ENCODE data around the gene IER2. TPM values are rescaled to one million over a fixed set of nuclear protein-coding genes. Genes with fewer than 3 reads are reported as not detected.

Gene IER2
- total and polyA plus RNA-seq, 8 donors, result 44.6 to 408 (median 115) TPM

DNA sequence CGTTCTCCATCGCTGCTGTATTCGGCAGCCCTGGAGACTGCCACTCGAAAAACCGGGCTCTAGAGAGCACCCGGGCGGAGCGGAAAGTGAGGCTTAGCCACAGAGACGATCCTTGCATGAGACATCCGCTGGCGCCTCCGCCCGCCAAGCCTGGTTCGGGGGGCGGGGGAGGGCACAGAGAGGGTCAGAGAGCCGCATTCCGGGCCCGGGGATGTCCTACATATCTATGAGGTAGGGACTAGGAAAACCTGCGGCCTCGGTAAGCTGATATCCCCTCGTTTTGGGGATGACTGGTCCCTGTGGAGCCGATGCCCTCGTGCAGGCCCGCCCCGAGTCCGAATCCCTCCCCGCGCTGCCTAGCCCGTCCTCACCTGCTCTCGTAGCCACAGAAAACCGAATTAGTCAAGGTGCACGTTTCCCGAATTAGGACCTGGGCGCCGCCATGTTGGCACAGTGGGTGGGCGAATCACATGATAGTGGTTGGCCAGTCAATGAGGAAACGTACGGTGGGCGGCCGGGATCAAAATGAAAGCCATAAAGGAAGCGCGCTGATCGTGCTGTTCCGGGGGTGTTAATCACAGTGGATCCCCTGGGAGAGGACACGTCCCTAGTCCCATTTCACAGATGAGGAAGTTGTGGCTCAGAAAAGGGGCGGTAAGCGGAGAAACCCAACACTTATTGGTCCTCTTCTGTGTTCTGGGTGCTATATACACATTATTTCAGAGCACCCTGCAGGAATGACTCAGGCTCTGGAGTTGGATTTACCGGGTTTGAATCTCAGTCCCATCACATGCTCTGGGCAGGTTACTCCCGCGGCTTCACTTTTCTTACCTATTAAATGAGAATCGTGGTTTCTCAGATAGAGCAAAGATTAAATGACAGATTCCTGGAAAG, 33.7 kb upstream of the IER2 start, which contains the start of gene TRMT1:
TRMT1 (minus strand) TSS at position 459 of the 894 bp plus-strand sequence; CDS start at position 118, 341 bp downstream.
- peak; percentile 89 to 92 (median 91) for DNase-seq
- ATAC-seq, result peak; percentile 78
- intact Hi-C loops (cut with DNase I), result no loop called here

DNA sequence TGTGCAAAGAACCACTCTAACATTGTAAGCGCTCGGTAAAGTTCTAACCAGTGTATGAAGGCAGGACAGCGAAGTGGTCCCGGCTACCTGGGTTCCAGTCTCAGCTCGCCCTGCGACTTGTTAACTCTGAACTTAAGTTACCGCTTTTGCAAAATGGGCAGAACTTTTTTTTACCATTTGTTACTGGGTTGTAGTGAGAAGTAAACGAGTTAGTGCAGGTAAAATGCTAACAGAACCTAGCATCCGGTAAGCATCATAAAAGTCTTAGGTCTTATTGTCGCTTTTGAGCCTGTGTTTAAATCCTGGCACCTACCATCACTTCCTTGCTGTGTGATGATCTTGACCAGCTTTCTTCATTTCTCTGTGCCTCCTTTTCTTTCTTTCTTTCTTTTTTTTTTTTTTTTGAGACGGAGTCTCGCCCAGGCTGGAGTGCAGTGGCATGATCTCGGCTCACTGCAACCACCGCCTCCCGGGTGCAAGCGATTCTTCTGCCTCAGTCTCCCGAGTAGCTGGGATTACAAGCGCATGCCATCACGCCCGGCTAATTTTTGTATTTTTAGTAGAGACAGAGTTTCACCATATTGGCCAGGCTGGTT, 32.9 kb upstream of the IER2 start:
- intact Hi-C loops (cut with DNase I), result no loop called here
- peak; percentile 15 for ATAC-seq

More for the DNA sequence above, 33.7 kb upstream of the IER2 start, which contains the start of gene TRMT1:
- Histone ChIP-seq H3K4me3 (peak within 1 kb of the TSS; percentile 93 to 95), H3K36me3 (peaks cover 0 to 27% of the 10 kb centered on the region in 2 donors), H3K9me3 (no peaks in the 10 kb centered on the region), H3K27me3 (no peaks in the 10 kb centered on the region), H3K27ac (peak within 1 kb of the TSS; percentile 67 to 84), H3K4me1 (peaks cover 22 to 48% of the 10 kb centered on the region in 2 donors)
- TF ChIP-seq, protein P1, sequence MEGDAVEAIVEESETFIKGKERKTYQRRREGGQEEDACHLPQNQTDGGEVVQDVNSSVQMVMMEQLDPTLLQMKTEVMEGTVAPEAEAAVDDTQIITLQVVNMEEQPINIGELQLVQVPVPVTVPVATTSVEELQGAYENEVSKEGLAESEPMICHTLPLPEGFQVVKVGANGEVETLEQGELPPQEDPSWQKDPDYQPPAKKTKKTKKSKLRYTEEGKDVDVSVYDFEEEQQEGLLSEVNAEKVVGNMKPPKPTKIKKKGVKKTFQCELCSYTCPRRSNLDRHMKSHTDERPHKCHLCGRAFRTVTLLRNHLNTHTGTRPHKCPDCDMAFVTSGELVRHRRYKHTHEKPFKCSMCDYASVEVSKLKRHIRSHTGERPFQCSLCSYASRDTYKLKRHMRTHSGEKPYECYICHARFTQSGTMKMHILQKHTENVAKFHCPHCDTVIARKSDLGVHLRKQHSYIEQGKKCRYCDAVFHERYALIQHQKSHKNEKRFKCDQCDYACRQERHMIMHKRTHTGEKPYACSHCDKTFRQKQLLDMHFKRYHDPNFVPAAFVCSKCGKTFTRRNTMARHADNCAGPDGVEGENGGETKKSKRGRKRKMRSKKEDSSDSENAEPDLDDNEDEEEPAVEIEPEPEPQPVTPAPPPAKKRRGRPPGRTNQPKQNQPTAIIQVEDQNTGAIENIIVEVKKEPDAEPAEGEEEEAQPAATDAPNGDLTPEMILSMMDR (IDR thresholded peaks at IDR 0.05), result no peak

GRCh38 chr19:13117772-13118423, 32.3 kb upstream of the IER2 start, which contains the start of gene NACC1:
Gene NACC1, plus strand, starts transcription at chr19:13118264. Its CDS starts 16,944 bp downstream, at chr19:13135208.
- peaks cover 0 to 27% of the 10 kb centered on the region in 2 donors for H3K36me3 ChIP-seq
- DNase-seq (peak; percentile 78 to 99 (median 90)), ATAC-seq (peak; percentile 93)
- no peaks in the 10 kb centered on the region for H3K9me3 ChIP-seq
- intact Hi-C loops (cut with DNase I), result no loop called here
- H3K27ac ChIP-seq, result peak within 1 kb of the TSS; percentile 67 to 84
- H3K27me3 ChIP-seq, result no peaks in the 10 kb centered on the region
- peak within 1 kb of the TSS; percentile 93 to 95 for H3K4me3 ChIP-seq
- H3K4me1 ChIP-seq, result peaks cover 22 to 48% of the 10 kb centered on the region in 2 donors
- TF ChIP-seq, protein P1 (IDR thresholded peaks at IDR 0.05), result no peak

More for the DNA sequence above, 32.9 kb upstream of the IER2 start:
- peaks cover 0 to 33% of the 10 kb centered on the region in 2 donors for H3K36me3 ChIP-seq
- H3K27me3 ChIP-seq, result no peaks in the 10 kb centered on the region
- peaks cover 22 to 48% of the 10 kb centered on the region in 2 donors for H3K4me1 ChIP-seq
- DNase-seq, result no peak
- H3K27ac ChIP-seq, result peak overlapping the region; percentile 67 to 84
- no peaks in the 10 kb centered on the region for H3K9me3 ChIP-seq
- H3K4me3 ChIP-seq, result peak overlapping the region; percentile 93 to 95
- TF ChIP-seq, protein P1 (IDR thresholded peaks at IDR 0.05), result no peak

GRCh38 chr19:13118424-13119193, 31.6 kb upstream of the IER2 start:
- H3K9me3 ChIP-seq, result no peaks in the 10 kb centered on the region
- DNase-seq, result peak in 2 of 4 donors; percentile 81 to 89
- H3K36me3 ChIP-seq, result peaks cover 0 to 23% of the 10 kb centered on the region in 2 donors
- no peaks in the 10 kb centered on the region for H3K27me3 ChIP-seq
- H3K27ac ChIP-seq, result peak overlapping the region in 1 of 2 donors; percentile 74
- TF ChIP-seq, protein P1 (IDR thresholded peaks at IDR 0.05), result no peak
- peak; percentile 47 for ATAC-seq
- H3K4me3 ChIP-seq, result peak overlapping the region; percentile 75 to 88
- intact Hi-C loops (cut with DNase I), result no loop called here
- peaks cover 22 to 48% of the 10 kb centered on the region in 2 donors for H3K4me1 ChIP-seq
